Fibroblast of the aortic adventitia (primary cell): ENCODE measurements around the gene ADAMTS13. TPM values are rescaled to one million over a fixed set of nuclear protein-coding genes. Genes with fewer than 3 reads are reported as not detected.

ENCODE experiments used
- DNase-seq: peaks from one replicate; pipeline ENCODE4 v3.0.0-alpha.2; 2010; ENCODE audit warnings: low read depth
- H3K4me3 ChIP-seq: 2 replicates; pipeline ENCODE4 v1.5.1; 2011; ENCODE audit warnings: low read depth, mild to moderate bottlenecking, control low read depth, low read length, moderate library complexity
- total RNA-seq: library from RNA; depleted of rRNA; stranded (reverse); fragments of >200 nt; gene quantifications from 2 replicates; pipeline ENCODE4 v1.2.3, GENCODE V29; 2012; ENCODE audit warnings: low replicate concordance
- TF ChIP-seq, protein P1 (sequence below): IDR thresholded peaks from 2 replicates; pipeline ENCODE4 v1.5.1; 2011; ENCODE audit warnings: mild to moderate bottlenecking, low read length, control low read depth, inconsistent platforms; ENCODE audit not compliant: insufficient read depth

The ADAMTS13 gene
- total RNA-seq, 1 donor = 1.4 TPM

- no peak for DNase-seq
- H3K4me3 ChIP-seq = no peak overlapping the region
- TF ChIP-seq, protein P1, sequence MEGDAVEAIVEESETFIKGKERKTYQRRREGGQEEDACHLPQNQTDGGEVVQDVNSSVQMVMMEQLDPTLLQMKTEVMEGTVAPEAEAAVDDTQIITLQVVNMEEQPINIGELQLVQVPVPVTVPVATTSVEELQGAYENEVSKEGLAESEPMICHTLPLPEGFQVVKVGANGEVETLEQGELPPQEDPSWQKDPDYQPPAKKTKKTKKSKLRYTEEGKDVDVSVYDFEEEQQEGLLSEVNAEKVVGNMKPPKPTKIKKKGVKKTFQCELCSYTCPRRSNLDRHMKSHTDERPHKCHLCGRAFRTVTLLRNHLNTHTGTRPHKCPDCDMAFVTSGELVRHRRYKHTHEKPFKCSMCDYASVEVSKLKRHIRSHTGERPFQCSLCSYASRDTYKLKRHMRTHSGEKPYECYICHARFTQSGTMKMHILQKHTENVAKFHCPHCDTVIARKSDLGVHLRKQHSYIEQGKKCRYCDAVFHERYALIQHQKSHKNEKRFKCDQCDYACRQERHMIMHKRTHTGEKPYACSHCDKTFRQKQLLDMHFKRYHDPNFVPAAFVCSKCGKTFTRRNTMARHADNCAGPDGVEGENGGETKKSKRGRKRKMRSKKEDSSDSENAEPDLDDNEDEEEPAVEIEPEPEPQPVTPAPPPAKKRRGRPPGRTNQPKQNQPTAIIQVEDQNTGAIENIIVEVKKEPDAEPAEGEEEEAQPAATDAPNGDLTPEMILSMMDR = no peak
Observed at GRCh38 chr9:133507246-133507965, 85.2 kb downstream of the ADAMTS13 start.

GRCh38 chr9:133508046-133508445, 85.9 kb downstream of the ADAMTS13 start:
- TF ChIP-seq, protein P1 = no peak
- no peak for DNase-seq
- no peak overlapping the region for H3K4me3 ChIP-seq

Other genes with a start within 250 kb of the ADAMTS13 start
- not detected in 2 replicates for gene OBP2B, start 213.1 kb upstream of the ADAMTS13 start, total RNA-seq
- gene ABO, start 147.2 kb upstream of the ADAMTS13 start, total RNA-seq = not detected in 2 replicates
- 6.9 and 13.5 TPM in 2 replicates for gene SURF6, start 86.2 kb upstream of the ADAMTS13 start, total RNA-seq
- 17.7 and 19.7 TPM in 2 replicates for gene MED22, start 74.2 kb upstream of the ADAMTS13 start, total RNA-seq
- 2,301 and 2,411 TPM in 2 replicates for gene RPL7A, start 74.1 kb upstream of the ADAMTS13 start, total RNA-seq
- 25.1 and 49.3 TPM in 2 replicates for gene SURF1, start 65.9 kb upstream of the ADAMTS13 start, total RNA-seq
- gene SURF2, start 65.8 kb upstream of the ADAMTS13 start, total RNA-seq = 12.5 and 33.9 TPM in 2 replicates
- gene SURF4, start 46.3 kb upstream of the ADAMTS13 start, total RNA-seq = 103 and 275 TPM in 2 replicates
- 0.33 and 1.3 TPM in 2 replicates for gene STKLD1, start 46.0 kb upstream of the ADAMTS13 start, total RNA-seq
- 11.7 and 73.3 TPM in 2 replicates for gene REXO4, start 4.4 kb upstream of the ADAMTS13 start, total RNA-seq
- 4.4 and 18.0 TPM in 2 replicates for gene CACFD1, start 37.6 kb downstream of the ADAMTS13 start, total RNA-seq
- gene SLC2A6, start 56.7 kb downstream of the ADAMTS13 start, total RNA-seq = 0.74 and 7.3 TPM in 2 replicates
- gene MYMK, start 102.6 kb downstream of the ADAMTS13 start, total RNA-seq = not detected in 2 replicates
- gene ADAMTSL2, start 112.3 kb downstream of the ADAMTS13 start, total RNA-seq = 0.16 TPM in 1 of 2 replicates, not detected in the other
- gene FAM163B, start 187.0 kb downstream of the ADAMTS13 start, total RNA-seq = not detected in 2 replicates
- gene DBH, start 214.0 kb downstream of the ADAMTS13 start, total RNA-seq = not detected in 2 replicates